ENCODE data around the gene MAGEA12.
"Not testable (repeated sequence)": the region's sequence is repeated elsewhere in the genome, so short reads cannot be mapped to it uniquely, and the experiment has no call there.

The MAGEA12 gene

DNA sequence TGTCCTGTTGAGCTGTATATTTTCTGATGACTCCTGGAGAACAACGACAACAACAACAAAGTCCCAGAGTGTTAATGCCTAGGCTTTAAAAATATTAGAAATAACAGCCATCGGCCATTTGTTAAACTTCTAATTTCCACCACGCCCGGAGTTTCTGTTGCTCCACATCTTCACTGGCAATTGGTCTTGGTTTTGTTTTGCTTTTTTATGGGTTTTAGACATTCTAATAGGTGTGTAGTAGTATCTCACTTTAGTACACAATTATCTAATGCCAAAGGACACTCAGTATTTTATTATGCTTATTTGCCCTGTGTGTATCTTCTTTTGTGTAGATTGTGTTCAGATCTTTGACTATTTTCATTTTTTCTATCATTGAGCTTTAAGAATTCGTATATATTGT, 5.0 kb downstream of the MAGEA12 start:
- H3K4me1 ChIP-seq, result no peaks in the 10 kb centered on the region
- H3K9me3 ChIP-seq (ENCODE audit: control insufficient read depth, low read length), result no peaks in the 10 kb centered on the region
- no peaks in the 10 kb centered on the region for H3K27me3 ChIP-seq (ENCODE audit: control insufficient read depth, insufficient read depth, low read length)
- TF ChIP-seq, protein P1, sequence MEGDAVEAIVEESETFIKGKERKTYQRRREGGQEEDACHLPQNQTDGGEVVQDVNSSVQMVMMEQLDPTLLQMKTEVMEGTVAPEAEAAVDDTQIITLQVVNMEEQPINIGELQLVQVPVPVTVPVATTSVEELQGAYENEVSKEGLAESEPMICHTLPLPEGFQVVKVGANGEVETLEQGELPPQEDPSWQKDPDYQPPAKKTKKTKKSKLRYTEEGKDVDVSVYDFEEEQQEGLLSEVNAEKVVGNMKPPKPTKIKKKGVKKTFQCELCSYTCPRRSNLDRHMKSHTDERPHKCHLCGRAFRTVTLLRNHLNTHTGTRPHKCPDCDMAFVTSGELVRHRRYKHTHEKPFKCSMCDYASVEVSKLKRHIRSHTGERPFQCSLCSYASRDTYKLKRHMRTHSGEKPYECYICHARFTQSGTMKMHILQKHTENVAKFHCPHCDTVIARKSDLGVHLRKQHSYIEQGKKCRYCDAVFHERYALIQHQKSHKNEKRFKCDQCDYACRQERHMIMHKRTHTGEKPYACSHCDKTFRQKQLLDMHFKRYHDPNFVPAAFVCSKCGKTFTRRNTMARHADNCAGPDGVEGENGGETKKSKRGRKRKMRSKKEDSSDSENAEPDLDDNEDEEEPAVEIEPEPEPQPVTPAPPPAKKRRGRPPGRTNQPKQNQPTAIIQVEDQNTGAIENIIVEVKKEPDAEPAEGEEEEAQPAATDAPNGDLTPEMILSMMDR (IDR thresholded peaks at IDR 0.05), result no peak
- H3K9ac ChIP-seq, result no peak overlapping the region
- no peak overlapping the region for H3K27ac ChIP-seq
- H3K4me2 ChIP-seq (ENCODE audit: low read length), result no peak overlapping the region
- no peaks in the 10 kb centered on the region for H3K79me2 ChIP-seq
- H2AFZ ChIP-seq, result no peak overlapping the region
- H3K4me3 ChIP-seq (ENCODE audit: low read depth, low read length), result no peak overlapping the region
- H3K36me3 ChIP-seq (ENCODE audit: control insufficient read depth, insufficient read depth, low read length), result no peaks in the 10 kb centered on the region

DNA sequence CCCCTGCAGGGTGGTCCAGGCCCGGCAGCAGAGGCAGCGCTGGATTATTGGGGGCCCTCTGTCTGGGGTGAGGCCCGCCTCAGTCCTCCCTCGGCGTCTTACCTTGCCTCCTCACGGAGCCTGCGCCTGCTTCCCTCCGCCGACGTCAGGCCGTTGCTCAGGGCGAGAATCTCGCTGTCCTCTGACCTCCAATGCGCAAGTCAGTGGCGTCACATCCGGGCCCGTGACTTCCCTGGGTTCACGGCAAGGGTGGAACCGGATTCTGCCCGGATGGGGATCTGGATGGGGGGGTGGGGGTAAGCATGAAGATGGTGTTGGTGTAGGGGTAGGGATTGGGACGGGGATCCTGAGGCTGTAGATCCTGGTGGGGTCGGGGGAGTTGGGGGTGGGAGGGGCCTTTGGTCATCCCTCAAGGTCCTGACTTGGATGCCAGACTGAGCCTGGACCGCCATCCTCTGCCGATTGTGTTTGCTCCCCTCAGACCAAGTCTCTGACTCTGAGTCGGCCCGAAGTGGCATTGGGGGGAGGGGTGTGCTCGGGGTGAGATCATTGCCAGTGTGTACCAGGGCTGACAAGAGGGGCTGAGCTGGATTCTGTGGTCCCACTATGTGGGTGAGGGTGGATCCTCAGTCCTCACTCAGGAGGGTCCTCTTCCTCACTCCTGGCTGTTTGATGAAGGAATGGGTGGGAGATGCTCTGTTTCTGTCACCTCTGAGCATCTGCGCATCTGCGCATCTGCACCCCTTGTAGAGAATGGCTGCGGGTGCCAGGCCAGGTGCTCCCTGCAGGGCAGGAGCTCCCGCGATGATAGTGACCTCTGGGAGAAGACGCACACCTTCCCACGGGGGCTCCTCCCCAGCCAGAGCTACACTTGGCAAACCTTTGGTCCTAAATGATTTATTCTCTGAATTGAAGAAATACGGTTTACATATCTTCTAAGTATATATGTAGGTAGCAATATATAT, 20.4 kb downstream of the MAGEA12 start, which contains the start of gene MAGEA2:
TSS of gene MAGEA2 (minus strand) at position 157 of the 965 bp plus-strand sequence. CDS start 2,479 bp downstream, outside the sequence.
- H3K36me3 ChIP-seq (ENCODE audit: control insufficient read depth, insufficient read depth, low read length); H3K9me3 ChIP-seq (ENCODE audit: control insufficient read depth, low read length); H3K27ac ChIP-seq; H3K27me3 ChIP-seq (ENCODE audit: control insufficient read depth, insufficient read depth, low read length); H3K79me2 ChIP-seq; H2AFZ ChIP-seq; H3K4me2 ChIP-seq (ENCODE audit: low read length); H3K4me3 ChIP-seq (ENCODE audit: low read depth, low read length); H3K9ac ChIP-seq; H3K4me1 ChIP-seq: not testable (repeated sequence)

DNA sequence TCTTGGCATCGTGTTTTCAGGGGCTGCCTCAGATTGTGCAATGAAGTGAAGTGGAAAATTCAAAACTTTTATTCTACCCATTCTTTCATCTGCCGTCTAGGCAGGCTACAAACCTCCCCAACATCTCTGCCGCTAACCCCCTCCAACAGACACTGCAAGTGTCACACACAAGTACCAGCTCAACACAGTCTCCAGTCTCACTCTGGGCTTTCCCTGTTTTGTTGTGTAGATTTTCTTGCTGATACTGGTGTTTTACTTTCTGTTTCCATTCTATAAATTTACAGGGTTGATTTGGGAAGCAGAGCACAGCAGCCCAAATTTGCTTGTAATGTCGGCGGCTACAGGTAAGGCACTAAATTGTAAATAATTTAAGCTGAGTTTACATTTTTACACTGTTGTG, 21.3 kb downstream of the MAGEA12 start:
- not testable (repeated sequence) for H3K9me3 ChIP-seq (ENCODE audit: control insufficient read depth, low read length); H3K4me1 ChIP-seq; H3K4me2 ChIP-seq (ENCODE audit: low read length); H3K4me3 ChIP-seq (ENCODE audit: low read depth, low read length); H2AFZ ChIP-seq; H3K36me3 ChIP-seq (ENCODE audit: control insufficient read depth, insufficient read depth, low read length); H3K27me3 ChIP-seq (ENCODE audit: control insufficient read depth, insufficient read depth, low read length); H3K79me2 ChIP-seq; H3K27ac ChIP-seq; H3K9ac ChIP-seq

DNA sequence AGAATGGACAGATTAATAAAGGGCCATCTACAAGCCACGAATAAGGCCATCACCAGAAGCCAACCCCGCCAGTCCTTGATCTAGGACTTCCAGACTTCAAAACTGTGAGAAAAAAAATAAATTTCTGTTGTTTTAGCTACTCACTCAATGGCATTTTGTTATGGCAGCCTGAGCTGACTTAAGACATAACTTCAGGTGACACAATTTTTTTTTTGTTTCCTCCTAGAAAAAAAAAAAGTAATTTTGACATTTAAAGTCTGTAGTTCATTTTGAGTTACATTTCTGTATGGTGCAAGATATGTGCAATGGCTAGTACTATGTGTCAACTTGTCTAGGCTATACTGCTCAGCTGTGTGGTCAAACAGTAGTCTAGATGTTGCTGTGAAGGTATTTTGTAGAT, 25.4 kb downstream of the MAGEA12 start, which contains the start of gene CSAG3:
TSS of gene CSAG3 (plus strand) at position 301 of the 400 bp plus-strand sequence.
- H3K4me1 ChIP-seq; H3K27ac ChIP-seq; H3K9ac ChIP-seq; H3K27me3 ChIP-seq (ENCODE audit: control insufficient read depth, insufficient read depth, low read length); H3K79me2 ChIP-seq; H2AFZ ChIP-seq; H3K4me2 ChIP-seq (ENCODE audit: low read length); H3K36me3 ChIP-seq (ENCODE audit: control insufficient read depth, insufficient read depth, low read length); H3K9me3 ChIP-seq (ENCODE audit: control insufficient read depth, low read length); H3K4me3 ChIP-seq (ENCODE audit: low read depth, low read length): not testable (repeated sequence)

DNA sequence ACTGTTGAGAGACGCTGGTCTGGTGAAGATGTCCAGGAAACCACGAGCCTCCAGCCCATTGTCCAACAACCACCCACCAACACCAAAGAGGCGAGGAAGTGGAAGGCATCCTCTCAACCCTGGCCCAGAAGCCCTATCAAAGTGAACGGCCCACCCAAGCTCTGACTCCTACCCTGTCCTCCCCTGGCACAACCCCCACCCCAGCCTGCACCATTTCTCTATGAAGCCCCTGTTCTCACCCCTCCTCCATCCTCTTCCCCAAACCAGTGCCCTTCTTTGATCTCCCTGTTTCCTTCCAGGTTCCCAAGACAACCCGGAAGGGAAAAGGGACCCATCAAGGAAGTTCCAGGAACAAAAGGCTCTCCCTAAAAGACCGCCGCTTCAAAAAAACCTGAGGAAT, 26.0 kb downstream of the MAGEA12 start:
- not testable (repeated sequence) for H3K4me3 ChIP-seq (ENCODE audit: low read depth, low read length); H3K4me2 ChIP-seq (ENCODE audit: low read length); H3K9me3 ChIP-seq (ENCODE audit: control insufficient read depth, low read length); H3K79me2 ChIP-seq; H3K9ac ChIP-seq; H2AFZ ChIP-seq; H3K36me3 ChIP-seq (ENCODE audit: control insufficient read depth, insufficient read depth, low read length); H3K27me3 ChIP-seq (ENCODE audit: control insufficient read depth, insufficient read depth, low read length); H3K4me1 ChIP-seq; H3K27ac ChIP-seq

DNA sequence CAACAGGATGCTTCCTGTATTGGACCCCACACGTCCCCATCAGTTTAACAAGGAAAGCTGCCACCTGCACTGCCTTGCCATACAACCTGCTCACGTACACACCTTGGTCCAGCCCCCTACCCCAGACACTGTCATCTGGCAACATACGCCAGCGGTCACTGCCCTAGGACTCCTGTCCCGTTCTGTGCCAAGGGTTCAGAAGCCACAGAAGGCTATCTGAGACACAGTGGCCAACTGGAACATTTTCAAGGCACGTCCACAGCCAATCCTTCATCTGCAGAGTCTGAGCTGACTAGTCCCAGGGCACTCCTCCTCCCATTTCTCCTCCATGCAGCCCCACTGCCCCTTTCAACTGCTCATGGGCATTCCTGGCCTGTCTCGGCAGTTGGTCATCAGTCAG, 28.0 kb downstream of the MAGEA12 start:
- H3K4me3 ChIP-seq (ENCODE audit: low read depth, low read length); H3K9ac ChIP-seq; H3K27me3 ChIP-seq (ENCODE audit: control insufficient read depth, insufficient read depth, low read length); H3K36me3 ChIP-seq (ENCODE audit: control insufficient read depth, insufficient read depth, low read length); H3K4me1 ChIP-seq; H3K27ac ChIP-seq; H2AFZ ChIP-seq; H3K79me2 ChIP-seq; H3K9me3 ChIP-seq (ENCODE audit: control insufficient read depth, low read length); H3K4me2 ChIP-seq (ENCODE audit: low read length): not testable (repeated sequence)

DNA sequence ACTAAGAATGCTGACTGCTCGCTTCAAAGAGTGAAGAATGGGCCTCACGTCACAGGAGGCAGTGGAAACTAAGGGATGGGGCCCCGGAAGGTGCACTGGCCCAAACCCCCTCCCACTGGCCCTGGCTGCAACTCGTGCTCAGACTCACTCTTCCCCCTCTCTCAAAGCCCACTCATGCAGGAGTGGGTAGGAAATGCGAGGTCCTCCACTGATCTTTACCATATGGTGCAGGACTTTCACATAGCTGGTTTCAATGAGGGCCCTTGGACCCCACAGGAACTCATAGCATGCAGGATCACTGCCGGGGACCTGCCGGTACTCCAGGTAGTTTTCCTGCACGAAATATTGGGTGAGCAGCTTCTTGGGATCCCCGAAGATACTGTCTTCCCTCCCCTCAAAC, 33.0 kb downstream of the MAGEA12 start:
- H3K9me3 ChIP-seq (ENCODE audit: control insufficient read depth, low read length); H3K4me3 ChIP-seq (ENCODE audit: low read depth, low read length); H3K36me3 ChIP-seq (ENCODE audit: control insufficient read depth, insufficient read depth, low read length); H2AFZ ChIP-seq; H3K9ac ChIP-seq; H3K79me2 ChIP-seq; H3K27ac ChIP-seq; H3K4me1 ChIP-seq; H3K4me2 ChIP-seq (ENCODE audit: low read length); H3K27me3 ChIP-seq (ENCODE audit: control insufficient read depth, insufficient read depth, low read length): not testable (repeated sequence)

DNA sequence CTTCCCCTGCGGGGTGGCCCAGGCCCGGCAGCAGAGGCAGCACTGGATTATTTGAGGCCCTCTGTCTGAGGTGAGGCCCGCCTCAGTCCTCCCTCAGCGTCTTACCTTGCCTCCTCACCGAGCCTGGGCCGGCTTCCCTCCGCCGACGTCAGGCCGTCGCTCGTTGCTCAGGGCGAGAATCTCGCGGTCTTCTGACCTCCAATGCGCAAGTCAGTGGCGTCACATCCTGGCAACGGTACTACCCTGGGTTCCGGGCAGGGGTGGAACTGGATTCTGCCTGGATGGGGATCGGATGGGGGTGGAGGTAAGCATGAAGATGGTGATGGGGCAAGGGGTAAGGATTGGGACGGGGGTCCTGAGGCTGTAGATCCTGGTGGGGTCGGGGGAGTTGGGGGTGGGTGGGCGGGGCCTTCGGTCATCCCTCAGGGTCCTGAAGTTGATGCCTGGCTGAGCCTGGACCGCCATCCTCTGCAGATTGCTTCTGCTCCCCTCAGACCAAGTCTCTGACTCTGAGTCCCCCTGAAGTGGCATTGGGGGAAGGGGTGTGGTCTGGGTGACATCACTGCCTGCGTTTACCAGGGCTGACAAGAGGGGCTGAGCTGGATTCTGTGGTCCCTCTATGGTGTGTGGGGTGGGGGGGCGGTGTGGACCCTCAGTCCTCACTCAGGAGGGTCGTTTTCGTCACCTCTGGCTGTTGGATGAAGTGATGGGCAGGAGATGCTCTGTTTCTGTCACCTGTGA, 36.2 kb downstream of the MAGEA12 start, which contains the start of gene MAGEA6:
TSS of gene MAGEA6 (minus strand) at position 141 of the 741 bp plus-strand sequence. CDS start 2,039 bp downstream, outside the sequence.
- H3K9me3 ChIP-seq (ENCODE audit: control insufficient read depth, low read length); H3K27ac ChIP-seq: not testable (repeated sequence)

DNA sequence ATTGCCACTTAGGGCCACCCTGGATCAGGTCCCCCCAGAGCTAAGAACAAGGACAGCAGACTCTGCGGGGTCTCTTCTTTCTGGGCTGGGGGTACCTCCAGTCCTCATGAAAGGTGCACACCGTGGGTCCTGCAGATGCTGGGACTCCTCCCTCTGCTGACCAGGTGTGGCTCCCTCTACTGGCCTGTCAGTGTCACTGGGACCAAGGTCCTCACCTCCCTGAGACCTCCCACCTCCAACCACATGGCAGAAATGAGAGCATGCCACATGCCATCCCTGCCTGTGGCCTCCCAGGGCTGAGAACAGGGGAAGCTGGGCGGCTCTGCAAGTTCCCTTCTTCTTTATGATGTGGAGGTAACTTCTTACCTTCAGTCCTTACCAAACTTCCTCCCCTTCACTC, 53.5 kb downstream of the MAGEA12 start:
- not testable (repeated sequence) for H3K9me3 ChIP-seq (ENCODE audit: control insufficient read depth, low read length); H3K27me3 ChIP-seq (ENCODE audit: control insufficient read depth, insufficient read depth, low read length); H3K36me3 ChIP-seq (ENCODE audit: control insufficient read depth, insufficient read depth, low read length); H3K4me3 ChIP-seq (ENCODE audit: low read depth, low read length); H3K79me2 ChIP-seq; H2AFZ ChIP-seq; H3K4me1 ChIP-seq; H3K9ac ChIP-seq; H3K4me2 ChIP-seq (ENCODE audit: low read length); H3K27ac ChIP-seq

More for the DNA sequence above, 36.2 kb downstream of the MAGEA12 start, which contains the start of gene MAGEA6:
- H3K27me3 ChIP-seq (ENCODE audit: control insufficient read depth, insufficient read depth, low read length); H3K9ac ChIP-seq; H3K4me2 ChIP-seq (ENCODE audit: low read length); H3K4me3 ChIP-seq (ENCODE audit: low read depth, low read length); H3K36me3 ChIP-seq (ENCODE audit: control insufficient read depth, insufficient read depth, low read length); H3K4me1 ChIP-seq; H3K79me2 ChIP-seq; H2AFZ ChIP-seq: not testable (repeated sequence)

Measured in parathyroid adenoma (tissue), 2 donors.